GM19467 (cell line): Measurements from ENCODE around the gene TRIM56.
"Not testable (repeated sequence)": the region's sequence is repeated elsewhere in the genome, so short reads cannot be mapped to it uniquely, and the experiment has no call there.

Source experiments
- ATAC-seq: cut with Tn5 transposase; IDR thresholded peaks from one replicate; pipeline ENCODE4 v1.9.1; 2021; ENCODE audit warnings: mild to moderate bottlenecking, moderate library complexity; ENCODE audit not compliant: unreplicated experiment

Gene TRIM56

GRCh38 chr7:101085162-101085964 lies at the start of gene TRIM56:
TSS of gene TRIM56 (plus strand) at chr7:101085481. CDS start at chr7:101087313, 1,832 bp downstream.
- ATAC-seq: peak; percentile 80

GRCh38 chr7:101035941-101036340 lies 49.3 kb upstream of the TRIM56 start:
- no peak for ATAC-seq

GRCh38 chr7:101041283-101041682 lies 44.0 kb upstream of the TRIM56 start:
- not testable (repeated sequence) for ATAC-seq

GRCh38 chr7:101058355-101058754 lies 26.9 kb upstream of the TRIM56 start:
- ATAC-seq: no peak

- ATAC-seq: no peak
Observed at GRCh38 chr7:101059620-101059942, 25.7 kb upstream of the TRIM56 start.

- no peak for ATAC-seq
Observed at GRCh38 chr7:101060992-101061391, 24.3 kb upstream of the TRIM56 start.

GRCh38 chr7:101064176-101064550 lies 21.1 kb upstream of the TRIM56 start:
- not testable (repeated sequence) for ATAC-seq

- not testable (repeated sequence) for ATAC-seq
Observed at GRCh38 chr7:101065162-101065561, 20.1 kb upstream of the TRIM56 start.

- no peak for ATAC-seq
Observed at GRCh38 chr7:101066141-101066832, 19.0 kb upstream of the TRIM56 start.

GRCh38 chr7:101066833-101067177 lies 18.5 kb upstream of the TRIM56 start:
- ATAC-seq: no peak

GRCh38 chr7:101068401-101068800 lies 16.9 kb upstream of the TRIM56 start:
- no peak for ATAC-seq

- not testable (repeated sequence) for ATAC-seq
Observed at GRCh38 chr7:101071362-101072104, 13.7 kb upstream of the TRIM56 start.

GRCh38 chr7:101075646-101076045 lies 9.6 kb upstream of the TRIM56 start:
- no peak for ATAC-seq

GRCh38 chr7:101076183-101076582 lies 9.1 kb upstream of the TRIM56 start:
- ATAC-seq: not testable (repeated sequence)

- ATAC-seq: peak; percentile 76
Observed at GRCh38 chr7:101077303-101078086, 7.8 kb upstream of the TRIM56 start.

GRCh38 chr7:101081432-101081831 lies 3.8 kb upstream of the TRIM56 start:
- ATAC-seq: no peak

GRCh38 chr7:101084865-101085161 lies 468 bp upstream of the TRIM56 start:
- no peak for ATAC-seq

- ATAC-seq: no peak
Observed at GRCh38 chr7:101087334-101088068, 2.2 kb downstream of the TRIM56 start.

- no peak for ATAC-seq
Observed at GRCh38 chr7:101088069-101088425, 2.8 kb downstream of the TRIM56 start.

GRCh38 chr7:101088858-101089529 lies 3.7 kb downstream of the TRIM56 start:
- ATAC-seq: no peak
